Loucy (cell line): ENCODE results near the gene CUL3.
A peak's percentile ranks its signal among the peaks of the same experiment; 100 is the strongest.

ENCODE experiments used
- H2AFZ ChIP-seq: fragments of 200-600 bp; sonication (generic); 2 replicates; pipeline ENCODE4 v1.6.0; 2016; ENCODE audit warnings: antibody characterized with exemption, mild to moderate bottlenecking, low read length, moderate library complexity
- H3F3A ChIP-seq: fragments of 200-600 bp; 2 replicates; pipeline ENCODE4 v1.6.0; 2016; ENCODE audit warnings: antibody characterized with exemption, low read depth, mild to moderate bottlenecking
- H3K27me3 ChIP-seq: fragments of 200-600 bp; sonication (generic); 2 replicates; pipeline ENCODE4 v1.6.1; 2014; ENCODE audit warnings: low read length, mild to moderate bottlenecking; ENCODE audit not compliant: insufficient read depth, poor library complexity, severe bottlenecking
- H3K36me3 ChIP-seq: fragments of 200-600 bp; sonication (generic); 2 replicates; pipeline ENCODE4 v1.6.1; 2016; ENCODE audit warnings: low read length; ENCODE audit not compliant: insufficient read depth
- H3K4me1 ChIP-seq: fragments of 200-600 bp; sonication (generic); 2 replicates; pipeline ENCODE4 v1.5.1; 2014; ENCODE audit warnings: low read length, mild to moderate bottlenecking; ENCODE audit not compliant: insufficient read depth, poor library complexity, severe bottlenecking
- H3K4me2 ChIP-seq: fragments of 200-600 bp; sonication (generic); 2 replicates; pipeline ENCODE4 v1.6.0; 2014; ENCODE audit warnings: antibody characterized with exemption, low read length, low read depth, mild to moderate bottlenecking; ENCODE audit not compliant: poor library complexity, severe bottlenecking
- H3K4me3 ChIP-seq: fragments of 200-600 bp; sonication (generic); 2 replicates; pipeline ENCODE4 v1.5.1; 2014; ENCODE audit warnings: low read length, mild to moderate bottlenecking, mixed read lengths; ENCODE audit not compliant: poor library complexity, severe bottlenecking
- H3K79me2 ChIP-seq: fragments of 200-600 bp; sonication (generic); 2 replicates; pipeline ENCODE4 v1.6.1; 2014; ENCODE audit warnings: low read length; ENCODE audit not compliant: insufficient read depth
- H3K9ac ChIP-seq: fragments of 200-600 bp; sonication (generic); 2 replicates; pipeline ENCODE4 v1.6.0; 2014; ENCODE audit warnings: mild to moderate bottlenecking, low read depth, low read length, moderate library complexity; ENCODE audit not compliant: poor library complexity, severe bottlenecking
- H3K9me2 ChIP-seq: fragments of 200-600 bp; sonication (generic); replicated peaks from 2 replicates; pipeline ENCODE4 v1.6.1; 2016; ENCODE audit warnings: low read depth, low read length, mixed read lengths
- H3K9me3 ChIP-seq: fragments of 200-600 bp; sonication (generic); 2 replicates; pipeline ENCODE4 v1.6.1; 2014; ENCODE audit warnings: mild to moderate bottlenecking, antibody characterized with exemption, low read length, low read depth; ENCODE audit not compliant: insufficient read depth
- H4K20me1 ChIP-seq: fragments of 200-600 bp; sonication (generic); 2 replicates; pipeline ENCODE4 v1.6.0; 2014; ENCODE audit warnings: antibody characterized with exemption, low read length, mild to moderate bottlenecking; ENCODE audit not compliant: insufficient read depth, poor library complexity, severe bottlenecking
- EZH2phosphoT487 ChIP-seq: fragments of 200-600 bp; IDR thresholded peaks from 2 replicates; pipeline ENCODE4 v1.6.1; 2018; ENCODE audit warnings: antibody characterized with exemption, mild to moderate bottlenecking, moderate library complexity, borderline replicate concordance
- TF ChIP-seq, protein P1 (sequence below): fragments of 200-600 bp; sonication (generic); conservative IDR thresholded peaks from 2 replicates; pipeline ENCODE4 v1.5.1; 2014; ENCODE audit warnings: mild to moderate bottlenecking, antibody characterized with exemption, low read length

CUL3 gene

DNA sequence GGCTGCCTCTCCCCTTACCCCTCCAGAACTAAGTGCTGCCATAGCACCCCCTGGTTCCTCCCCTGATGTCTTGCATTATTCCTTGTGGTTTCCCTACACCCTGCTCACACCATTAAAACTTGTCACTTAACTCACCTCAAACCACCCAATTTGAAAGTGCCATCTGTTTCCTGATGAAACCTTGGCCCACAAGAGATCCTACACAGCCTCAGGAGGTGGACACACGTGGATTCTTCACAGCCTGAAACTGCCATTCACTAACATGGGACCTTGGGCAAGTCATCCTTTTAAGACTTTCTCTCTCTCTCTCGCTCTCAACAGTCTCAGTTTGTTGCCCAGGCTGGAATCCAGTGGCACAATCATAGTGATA is 155.7 kb downstream of the CUL3 start:
- no peaks in the 10 kb centered on the region for H3F3A ChIP-seq
- H3K9ac ChIP-seq = no peak overlapping the region
- no peaks in the 10 kb centered on the region for H3K9me2 ChIP-seq
- H3K27me3 ChIP-seq = no peaks in the 10 kb centered on the region
- H3K9me3 ChIP-seq = no peaks in the 10 kb centered on the region; the same call in 1 of the 2 replicates
- peak overlapping the region; percentile 48 for H3K4me2 ChIP-seq
- H4K20me1 ChIP-seq = no peaks in the 10 kb centered on the region
- peak overlapping the region; percentile 35 for H3K4me3 ChIP-seq
- no peak for TF ChIP-seq EZH2phosphoT487
- TF ChIP-seq, protein P1, sequence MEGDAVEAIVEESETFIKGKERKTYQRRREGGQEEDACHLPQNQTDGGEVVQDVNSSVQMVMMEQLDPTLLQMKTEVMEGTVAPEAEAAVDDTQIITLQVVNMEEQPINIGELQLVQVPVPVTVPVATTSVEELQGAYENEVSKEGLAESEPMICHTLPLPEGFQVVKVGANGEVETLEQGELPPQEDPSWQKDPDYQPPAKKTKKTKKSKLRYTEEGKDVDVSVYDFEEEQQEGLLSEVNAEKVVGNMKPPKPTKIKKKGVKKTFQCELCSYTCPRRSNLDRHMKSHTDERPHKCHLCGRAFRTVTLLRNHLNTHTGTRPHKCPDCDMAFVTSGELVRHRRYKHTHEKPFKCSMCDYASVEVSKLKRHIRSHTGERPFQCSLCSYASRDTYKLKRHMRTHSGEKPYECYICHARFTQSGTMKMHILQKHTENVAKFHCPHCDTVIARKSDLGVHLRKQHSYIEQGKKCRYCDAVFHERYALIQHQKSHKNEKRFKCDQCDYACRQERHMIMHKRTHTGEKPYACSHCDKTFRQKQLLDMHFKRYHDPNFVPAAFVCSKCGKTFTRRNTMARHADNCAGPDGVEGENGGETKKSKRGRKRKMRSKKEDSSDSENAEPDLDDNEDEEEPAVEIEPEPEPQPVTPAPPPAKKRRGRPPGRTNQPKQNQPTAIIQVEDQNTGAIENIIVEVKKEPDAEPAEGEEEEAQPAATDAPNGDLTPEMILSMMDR = no peak
- no peaks in the 10 kb centered on the region for H3K79me2 ChIP-seq
- no peak overlapping the region for H2AFZ ChIP-seq
- H3K4me1 ChIP-seq = peaks cover 23% of the 10 kb centered on the region
- H3K36me3 ChIP-seq = no peaks in the 10 kb centered on the region

DNA sequence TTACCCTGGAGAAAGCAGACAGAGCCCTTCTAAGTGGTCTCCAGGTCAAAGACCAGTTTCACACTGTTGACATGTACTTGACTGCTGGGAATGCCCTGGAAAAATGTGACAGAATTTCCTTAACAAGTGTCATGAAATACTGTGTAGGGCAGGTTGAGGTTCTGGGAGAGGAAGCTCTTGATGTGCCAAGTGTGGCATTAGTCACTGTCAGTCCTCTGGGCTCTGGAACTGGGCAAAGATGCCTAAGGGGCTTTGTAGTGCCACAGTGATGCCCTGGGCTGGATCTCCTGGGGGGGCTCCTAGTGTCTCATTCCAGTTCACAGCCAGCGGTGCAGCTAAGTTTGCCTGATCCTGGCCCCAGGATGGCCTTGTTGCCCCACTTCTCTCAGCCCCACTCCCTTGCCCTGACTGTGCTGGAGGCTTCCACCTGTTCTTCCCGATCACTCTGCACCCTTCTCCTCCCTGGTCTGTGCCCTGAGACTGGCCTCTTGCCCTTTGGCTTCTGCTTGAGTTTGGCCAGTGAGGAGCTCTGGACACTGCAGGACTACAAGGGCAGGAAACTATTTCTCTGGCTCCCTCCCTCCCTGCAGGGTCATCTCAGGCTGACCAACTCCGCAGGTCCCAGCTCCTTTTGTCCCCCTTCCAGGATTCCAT is 156.2 kb downstream of the CUL3 start:
- Histone ChIP-seq H3K9me2 (no peaks in the 10 kb centered on the region), H3K27me3 (no peaks in the 10 kb centered on the region), H4K20me1 (no peaks in the 10 kb centered on the region), H3K9ac (no peak overlapping the region), H3K79me2 (no peaks in the 10 kb centered on the region), H3F3A (no peaks in the 10 kb centered on the region), H3K4me3 (peak overlapping the region; percentile 11), H3K36me3 (no peaks in the 10 kb centered on the region), H3K4me2 (peak overlapping the region; percentile 48), H3K4me1 (peaks cover 19% of the 10 kb centered on the region), H2AFZ (no peak overlapping the region), H3K9me3 (no peaks in the 10 kb centered on the region; the same call in 1 of the 2 replicates)
- TF ChIP-seq, protein P1 = 0 out of 2 replicates have a peak, but pooled peaks have one; percentile 14
- TF ChIP-seq EZH2phosphoT487 = no peak

GRCh38 chr2:224427471-224427870 is 157.7 kb downstream of the CUL3 start:
- no peak overlapping the region for H2AFZ ChIP-seq

More at GRCh38 chr2:224427471-224427870, 157.7 kb downstream of the CUL3 start:
- H3K9me2 ChIP-seq = no peaks in the 10 kb centered on the region
- TF ChIP-seq, protein P1 = no peak
- no peak for TF ChIP-seq EZH2phosphoT487
- H4K20me1 ChIP-seq = no peaks in the 10 kb centered on the region
- H3K4me3 ChIP-seq = no peak overlapping the region
- H3K79me2 ChIP-seq = no peaks in the 10 kb centered on the region
- H3K36me3 ChIP-seq = no peaks in the 10 kb centered on the region
- H3K9me3 ChIP-seq = no peaks in the 10 kb centered on the region; the same call in 1 of the 2 replicates
- H3F3A ChIP-seq = no peaks in the 10 kb centered on the region
- peaks cover 19% of the 10 kb centered on the region for H3K4me1 ChIP-seq
- no peak overlapping the region for H3K9ac ChIP-seq
- H3K4me2 ChIP-seq = no peak overlapping the region
- H3K27me3 ChIP-seq = no peaks in the 10 kb centered on the region
